Bronchial epithelial cell (primary cell): ENCODE data around the gene FGFBP2. TPM values are rescaled to one million over a fixed set of nuclear protein-coding genes. Genes with fewer than 3 reads are reported as not detected.

ENCODE experiments used
- DNase-seq: peaks from one replicate; pipeline ENCODE4 v3.0.0-alpha.2; 2010; ENCODE audit warnings: low read depth
- FAIRE-seq: peaks from 2 replicates; lab custom pipeline; 2011; peaks lifted over from hg19 to GRCh38; lab: Jason Lieb, UNC
- H3K27me3 ChIP-seq: 2 replicates; pipeline ENCODE4 v1.5.1; 2011; ENCODE audit warnings: low read length; ENCODE audit not compliant: control insufficient read depth, insufficient read depth
- H3K36me3 ChIP-seq: 2 replicates; pipeline ENCODE4 v1.5.1; 2011; ENCODE audit warnings: low read length; ENCODE audit not compliant: control insufficient read depth, insufficient read depth
- H3K4me3 ChIP-seq: 2 replicates; pipeline ENCODE4 v1.5.1; 2011; ENCODE audit warnings: mild to moderate bottlenecking, low read depth, low read length, control low read depth
- total RNA-seq: library from RNA; depleted of rRNA; stranded (reverse); fragments of >200 nt; gene quantifications from 2 replicates; pipeline ENCODE4 v1.2.1, GENCODE V29; 2014
- TF ChIP-seq, protein P1 (sequence below): IDR thresholded peaks from 2 replicates; pipeline ENCODE4 v1.5.1; 2011; ENCODE audit warnings: mild to moderate bottlenecking, moderate library complexity, low read length, control low read depth, inconsistent platforms; ENCODE audit not compliant: insufficient read depth, severe bottlenecking

FGFBP2 gene
- total RNA-seq, 1 donor from 2014 or later, result not detected

DNA sequence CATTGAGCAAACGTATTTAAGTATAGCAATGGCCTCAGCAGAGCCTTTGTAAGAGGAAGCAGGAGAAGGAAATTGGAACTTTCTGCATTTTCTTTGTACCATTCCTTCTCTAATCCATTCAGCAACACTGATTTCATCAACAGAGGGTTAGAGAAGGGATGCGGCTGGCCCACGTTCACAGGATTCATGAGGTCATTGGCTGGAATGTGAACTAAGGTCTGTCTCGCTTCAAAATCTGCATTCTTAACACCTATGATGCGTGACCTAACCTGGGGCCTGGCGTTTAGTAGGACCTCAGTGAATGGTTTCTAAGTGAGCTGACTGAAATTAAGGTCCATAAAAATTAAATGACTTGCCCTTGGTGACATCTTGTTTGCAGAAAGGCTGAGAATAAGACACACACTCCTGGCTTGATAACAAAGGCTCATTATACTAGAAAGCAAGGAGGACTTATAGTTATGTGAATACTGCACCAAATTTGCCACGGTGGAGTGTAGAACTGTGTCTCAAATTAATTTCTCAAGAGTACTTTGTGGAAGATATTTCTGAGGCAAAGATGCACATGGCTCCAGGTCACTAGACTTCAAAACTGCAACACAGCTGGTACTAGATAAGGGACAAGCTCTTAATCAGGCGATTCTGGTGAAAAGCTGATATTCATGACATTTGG, 49.9 kb downstream of the FGFBP2 start:
- no peak for DNase-seq

DNA sequence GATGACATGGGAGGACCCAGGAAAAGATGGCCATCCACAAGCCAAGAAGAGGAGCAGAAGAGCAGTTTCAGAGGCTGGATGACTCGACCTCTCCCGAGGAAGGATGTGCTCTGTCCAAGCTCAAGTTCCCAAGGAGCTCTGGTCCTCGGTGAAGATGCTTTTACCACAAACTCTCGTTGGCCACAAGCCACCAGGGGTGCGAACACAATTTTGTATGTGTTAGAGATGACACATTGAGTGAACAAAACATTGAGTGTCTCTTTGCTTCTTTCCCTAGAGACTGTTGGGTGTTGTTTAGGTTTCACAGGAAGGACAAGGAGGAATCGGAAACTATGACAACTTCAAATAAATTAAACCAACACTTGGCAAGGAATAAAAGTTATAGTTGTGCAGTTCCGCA, 50.7 kb downstream of the FGFBP2 start:
- no peaks in the 10 kb centered on the region for H3K36me3 ChIP-seq
- TF ChIP-seq, protein P1, sequence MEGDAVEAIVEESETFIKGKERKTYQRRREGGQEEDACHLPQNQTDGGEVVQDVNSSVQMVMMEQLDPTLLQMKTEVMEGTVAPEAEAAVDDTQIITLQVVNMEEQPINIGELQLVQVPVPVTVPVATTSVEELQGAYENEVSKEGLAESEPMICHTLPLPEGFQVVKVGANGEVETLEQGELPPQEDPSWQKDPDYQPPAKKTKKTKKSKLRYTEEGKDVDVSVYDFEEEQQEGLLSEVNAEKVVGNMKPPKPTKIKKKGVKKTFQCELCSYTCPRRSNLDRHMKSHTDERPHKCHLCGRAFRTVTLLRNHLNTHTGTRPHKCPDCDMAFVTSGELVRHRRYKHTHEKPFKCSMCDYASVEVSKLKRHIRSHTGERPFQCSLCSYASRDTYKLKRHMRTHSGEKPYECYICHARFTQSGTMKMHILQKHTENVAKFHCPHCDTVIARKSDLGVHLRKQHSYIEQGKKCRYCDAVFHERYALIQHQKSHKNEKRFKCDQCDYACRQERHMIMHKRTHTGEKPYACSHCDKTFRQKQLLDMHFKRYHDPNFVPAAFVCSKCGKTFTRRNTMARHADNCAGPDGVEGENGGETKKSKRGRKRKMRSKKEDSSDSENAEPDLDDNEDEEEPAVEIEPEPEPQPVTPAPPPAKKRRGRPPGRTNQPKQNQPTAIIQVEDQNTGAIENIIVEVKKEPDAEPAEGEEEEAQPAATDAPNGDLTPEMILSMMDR, result no peak
- H3K4me3 ChIP-seq, result no peak overlapping the region
- no peaks in the 10 kb centered on the region for H3K27me3 ChIP-seq
- no peak for DNase-seq
- no peak for FAIRE-seq

More for the DNA sequence above, 49.9 kb downstream of the FGFBP2 start:
- TF ChIP-seq, protein P1, result no peak
- no peak overlapping the region for H3K4me3 ChIP-seq
- no peaks in the 10 kb centered on the region for H3K36me3 ChIP-seq
- no peaks in the 10 kb centered on the region for H3K27me3 ChIP-seq
- peak; percentile 60 for FAIRE-seq

Other genes with a start within 250 kb of the FGFBP2 start
- not detected in 2 replicates for gene CD38, start 184.8 kb downstream of the FGFBP2 start, total RNA-seq
- gene FGFBP1, start 24.4 kb downstream of the FGFBP2 start, total RNA-seq, result 22.9 and 31.1 TPM in 2 replicates
- 0.13 and 0.26 TPM in 2 replicates for gene PROM1, start 120.8 kb upstream of the FGFBP2 start, total RNA-seq